ENCODE results near the gene GALNTL6. TPM values are rescaled to one million over a fixed set of nuclear protein-coding genes. Genes with fewer than 3 reads are reported as not detected.
"Not testable (repeated sequence)": the region's sequence is repeated elsewhere in the genome, so short reads cannot be mapped to it uniquely, and the experiment has no call there.

Gene GALNTL6
- total and polyA plus RNA-seq, 2 experiments from 2014 or later, result 0.38 to 0.40 TPM

DNA sequence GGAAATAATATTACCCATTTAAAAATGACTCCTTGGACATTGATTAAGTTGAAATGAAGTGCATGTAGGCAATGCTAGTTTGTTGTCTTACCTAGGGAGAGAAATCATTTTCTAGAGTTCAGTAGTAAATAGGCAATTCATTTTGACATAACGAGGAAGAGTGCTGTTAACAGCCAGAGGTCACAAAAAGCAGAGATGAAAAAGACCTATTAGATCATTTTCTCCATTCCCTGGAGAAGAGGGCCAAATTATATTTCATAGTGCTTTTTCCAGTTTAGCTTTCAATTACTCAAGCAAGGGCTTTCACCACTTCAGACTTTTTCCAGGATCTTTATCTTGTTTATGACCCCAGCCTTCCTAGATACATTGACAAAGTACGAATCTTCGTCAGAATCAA, 981.1 kb downstream of the GALNTL6 start:
- no peaks in the 10 kb centered on the region for H3K36me3 ChIP-seq (ENCODE audit: insufficient read depth)
- H3K9me3 Mint-ChIP-seq, result no peaks in the 10 kb centered on the region
- H3K27me3 Mint-ChIP-seq (ENCODE audit: insufficient read depth, low read depth, poor library complexity), result no peaks in the 10 kb centered on the region
- DNase-seq (ENCODE audit: low spot score) (no peak), ATAC-seq (no peak)
- TF ChIP-seq EZH2 (IDR thresholded peaks at IDR 0.05; ENCODE audit: low read depth, unreplicated experiment) (no peak), EZH2phosphoT487 (IDR thresholded peaks at IDR 0.05; ENCODE audit: unreplicated experiment) (no peak), ZNF331 (CRISPR knock-in tag; IDR thresholded peaks at IDR 0.05; ENCODE audit: low read depth) (no peak), STAT1 (IDR thresholded peaks at IDR 0.05; ENCODE audit: unreplicated experiment) (no peak), NANOG (IDR thresholded peaks at IDR 0.05; ENCODE audit: borderline replicate concordance) (no peak), POLR2AphosphoS5 (IDR thresholded peaks at IDR 0.05; ENCODE audit: low read depth) (no peak), JUNB (IDR thresholded peaks at IDR 0.05; ENCODE audit: unreplicated experiment) (no peak)
- TF ChIP-seq, protein P1, sequence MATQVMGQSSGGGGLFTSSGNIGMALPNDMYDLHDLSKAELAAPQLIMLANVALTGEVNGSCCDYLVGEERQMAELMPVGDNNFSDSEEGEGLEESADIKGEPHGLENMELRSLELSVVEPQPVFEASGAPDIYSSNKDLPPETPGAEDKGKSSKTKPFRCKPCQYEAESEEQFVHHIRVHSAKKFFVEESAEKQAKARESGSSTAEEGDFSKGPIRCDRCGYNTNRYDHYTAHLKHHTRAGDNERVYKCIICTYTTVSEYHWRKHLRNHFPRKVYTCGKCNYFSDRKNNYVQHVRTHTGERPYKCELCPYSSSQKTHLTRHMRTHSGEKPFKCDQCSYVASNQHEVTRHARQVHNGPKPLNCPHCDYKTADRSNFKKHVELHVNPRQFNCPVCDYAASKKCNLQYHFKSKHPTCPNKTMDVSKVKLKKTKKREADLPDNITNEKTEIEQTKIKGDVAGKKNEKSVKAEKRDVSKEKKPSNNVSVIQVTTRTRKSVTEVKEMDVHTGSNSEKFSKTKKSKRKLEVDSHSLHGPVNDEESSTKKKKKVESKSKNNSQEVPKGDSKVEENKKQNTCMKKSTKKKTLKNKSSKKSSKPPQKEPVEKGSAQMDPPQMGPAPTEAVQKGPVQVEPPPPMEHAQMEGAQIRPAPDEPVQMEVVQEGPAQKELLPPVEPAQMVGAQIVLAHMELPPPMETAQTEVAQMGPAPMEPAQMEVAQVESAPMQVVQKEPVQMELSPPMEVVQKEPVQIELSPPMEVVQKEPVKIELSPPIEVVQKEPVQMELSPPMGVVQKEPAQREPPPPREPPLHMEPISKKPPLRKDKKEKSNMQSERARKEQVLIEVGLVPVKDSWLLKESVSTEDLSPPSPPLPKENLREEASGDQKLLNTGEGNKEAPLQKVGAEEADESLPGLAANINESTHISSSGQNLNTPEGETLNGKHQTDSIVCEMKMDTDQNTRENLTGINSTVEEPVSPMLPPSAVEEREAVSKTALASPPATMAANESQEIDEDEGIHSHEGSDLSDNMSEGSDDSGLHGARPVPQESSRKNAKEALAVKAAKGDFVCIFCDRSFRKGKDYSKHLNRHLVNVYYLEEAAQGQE (IDR thresholded peaks at IDR 0.05; ENCODE audit: unreplicated experiment), result no peak
- TF ChIP-seq, protein P2, sequence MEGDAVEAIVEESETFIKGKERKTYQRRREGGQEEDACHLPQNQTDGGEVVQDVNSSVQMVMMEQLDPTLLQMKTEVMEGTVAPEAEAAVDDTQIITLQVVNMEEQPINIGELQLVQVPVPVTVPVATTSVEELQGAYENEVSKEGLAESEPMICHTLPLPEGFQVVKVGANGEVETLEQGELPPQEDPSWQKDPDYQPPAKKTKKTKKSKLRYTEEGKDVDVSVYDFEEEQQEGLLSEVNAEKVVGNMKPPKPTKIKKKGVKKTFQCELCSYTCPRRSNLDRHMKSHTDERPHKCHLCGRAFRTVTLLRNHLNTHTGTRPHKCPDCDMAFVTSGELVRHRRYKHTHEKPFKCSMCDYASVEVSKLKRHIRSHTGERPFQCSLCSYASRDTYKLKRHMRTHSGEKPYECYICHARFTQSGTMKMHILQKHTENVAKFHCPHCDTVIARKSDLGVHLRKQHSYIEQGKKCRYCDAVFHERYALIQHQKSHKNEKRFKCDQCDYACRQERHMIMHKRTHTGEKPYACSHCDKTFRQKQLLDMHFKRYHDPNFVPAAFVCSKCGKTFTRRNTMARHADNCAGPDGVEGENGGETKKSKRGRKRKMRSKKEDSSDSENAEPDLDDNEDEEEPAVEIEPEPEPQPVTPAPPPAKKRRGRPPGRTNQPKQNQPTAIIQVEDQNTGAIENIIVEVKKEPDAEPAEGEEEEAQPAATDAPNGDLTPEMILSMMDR (conservative IDR thresholded peaks at IDR 0.05; ENCODE audit: low read depth in 2 of 2), result no peak
- TF ChIP-seq, protein P3, sequence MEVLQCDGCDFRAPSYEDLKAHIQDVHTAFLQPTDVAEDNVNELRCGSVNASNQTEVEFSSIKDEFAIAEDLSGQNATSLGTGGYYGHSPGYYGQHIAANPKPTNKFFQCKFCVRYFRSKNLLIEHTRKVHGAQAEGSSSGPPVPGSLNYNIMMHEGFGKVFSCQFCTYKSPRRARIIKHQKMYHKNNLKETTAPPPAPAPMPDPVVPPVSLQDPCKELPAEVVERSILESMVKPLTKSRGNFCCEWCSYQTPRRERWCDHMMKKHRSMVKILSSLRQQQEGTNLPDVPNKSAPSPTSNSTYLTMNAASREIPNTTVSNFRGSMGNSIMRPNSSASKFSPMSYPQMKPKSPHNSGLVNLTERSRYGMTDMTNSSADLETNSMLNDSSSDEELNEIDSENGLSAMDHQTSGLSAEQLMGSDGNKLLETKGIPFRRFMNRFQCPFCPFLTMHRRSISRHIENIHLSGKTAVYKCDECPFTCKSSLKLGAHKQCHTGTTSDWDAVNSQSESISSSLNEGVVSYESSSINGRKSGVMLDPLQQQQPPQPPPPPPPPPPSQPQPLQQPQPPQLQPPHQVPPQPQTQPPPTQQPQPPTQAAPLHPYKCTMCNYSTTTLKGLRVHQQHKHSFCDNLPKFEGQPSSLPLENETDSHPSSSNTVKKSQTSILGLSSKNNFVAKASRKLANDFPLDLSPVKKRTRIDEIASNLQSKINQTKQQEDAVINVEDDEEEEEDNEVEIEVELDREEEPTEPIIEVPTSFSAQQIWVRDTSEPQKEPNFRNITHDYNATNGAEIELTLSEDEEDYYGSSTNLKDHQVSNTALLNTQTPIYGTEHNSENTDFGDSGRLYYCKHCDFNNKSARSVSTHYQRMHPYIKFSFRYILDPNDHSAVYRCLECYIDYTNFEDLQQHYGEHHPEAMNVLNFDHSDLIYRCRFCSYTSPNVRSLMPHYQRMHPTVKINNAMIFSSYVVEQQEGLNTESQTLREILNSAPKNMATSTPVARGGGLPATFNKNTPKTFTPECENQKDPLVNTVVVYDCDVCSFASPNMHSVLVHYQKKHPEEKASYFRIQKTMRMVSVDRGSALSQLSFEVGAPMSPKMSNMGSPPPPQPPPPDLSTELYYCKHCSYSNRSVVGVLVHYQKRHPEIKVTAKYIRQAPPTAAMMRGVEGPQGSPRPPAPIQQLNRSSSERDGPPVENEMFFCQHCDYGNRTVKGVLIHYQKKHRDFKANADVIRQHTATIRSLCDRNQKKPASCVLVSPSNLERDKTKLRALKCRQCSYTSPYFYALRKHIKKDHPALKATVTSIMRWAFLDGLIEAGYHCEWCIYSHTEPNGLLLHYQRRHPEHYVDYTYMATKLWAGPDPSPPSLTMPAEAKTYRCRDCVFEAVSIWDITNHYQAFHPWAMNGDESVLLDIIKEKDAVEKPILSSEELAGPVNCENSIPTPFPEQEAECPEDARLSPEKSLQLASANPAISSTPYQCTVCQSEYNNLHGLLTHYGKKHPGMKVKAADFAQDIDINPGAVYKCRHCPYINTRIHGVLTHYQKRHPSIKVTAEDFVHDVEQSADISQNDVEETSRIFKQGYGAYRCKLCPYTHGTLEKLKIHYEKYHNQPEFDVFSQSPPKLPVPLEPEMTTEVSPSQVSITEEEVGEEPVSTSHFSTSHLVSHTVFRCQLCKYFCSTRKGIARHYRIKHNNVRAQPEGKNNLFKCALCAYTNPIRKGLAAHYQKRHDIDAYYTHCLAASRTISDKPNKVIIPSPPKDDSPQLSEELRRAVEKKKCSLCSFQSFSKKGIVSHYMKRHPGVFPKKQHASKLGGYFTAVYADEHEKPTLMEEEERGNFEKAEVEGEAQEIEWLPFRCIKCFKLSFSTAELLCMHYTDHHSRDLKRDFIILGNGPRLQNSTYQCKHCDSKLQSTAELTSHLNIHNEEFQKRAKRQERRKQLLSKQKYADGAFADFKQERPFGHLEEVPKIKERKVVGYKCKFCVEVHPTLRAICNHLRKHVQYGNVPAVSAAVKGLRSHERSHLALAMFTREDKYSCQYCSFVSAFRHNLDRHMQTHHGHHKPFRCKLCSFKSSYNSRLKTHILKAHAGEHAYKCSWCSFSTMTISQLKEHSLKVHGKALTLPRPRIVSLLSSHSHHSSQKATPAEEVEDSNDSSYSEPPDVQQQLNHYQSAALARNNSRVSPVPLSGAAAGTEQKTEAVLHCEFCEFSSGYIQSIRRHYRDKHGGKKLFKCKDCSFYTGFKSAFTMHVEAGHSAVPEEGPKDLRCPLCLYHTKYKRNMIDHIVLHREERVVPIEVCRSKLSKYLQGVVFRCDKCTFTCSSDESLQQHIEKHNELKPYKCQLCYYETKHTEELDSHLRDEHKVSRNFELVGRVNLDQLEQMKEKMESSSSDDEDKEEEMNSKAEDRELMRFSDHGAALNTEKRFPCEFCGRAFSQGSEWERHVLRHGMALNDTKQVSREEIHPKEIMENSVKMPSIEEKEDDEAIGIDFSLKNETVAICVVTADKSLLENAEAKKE (CRISPR knock-in tag; IDR thresholded peaks at IDR 0.05), result no peak
- TF ChIP-seq, protein P4, sequence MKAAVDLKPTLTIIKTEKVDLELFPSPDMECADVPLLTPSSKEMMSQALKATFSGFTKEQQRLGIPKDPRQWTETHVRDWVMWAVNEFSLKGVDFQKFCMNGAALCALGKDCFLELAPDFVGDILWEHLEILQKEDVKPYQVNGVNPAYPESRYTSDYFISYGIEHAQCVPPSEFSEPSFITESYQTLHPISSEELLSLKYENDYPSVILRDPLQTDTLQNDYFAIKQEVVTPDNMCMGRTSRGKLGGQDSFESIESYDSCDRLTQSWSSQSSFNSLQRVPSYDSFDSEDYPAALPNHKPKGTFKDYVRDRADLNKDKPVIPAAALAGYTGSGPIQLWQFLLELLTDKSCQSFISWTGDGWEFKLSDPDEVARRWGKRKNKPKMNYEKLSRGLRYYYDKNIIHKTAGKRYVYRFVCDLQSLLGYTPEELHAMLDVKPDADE (IDR thresholded peaks at IDR 0.05), result no peak
- no peaks in the 10 kb centered on the region for H3F3A ChIP-seq (replicated peaks; ENCODE audit: low read depth)
- H3K4me1 Mint-ChIP-seq, result peaks cover 7% of the 10 kb centered on the region; the same call in 2 of the 3 replicates
- no peaks in the 10 kb centered on the region for H3K9me2 ChIP-seq (ENCODE audit: insufficient read depth)
- no peak overlapping the region for H3K4me3 Mint-ChIP-seq
- H3K4me1 ChIP-seq (ENCODE audit: insufficient read depth), result no peaks in the 10 kb centered on the region
- no peak overlapping the region for H2AFZ ChIP-seq
- H3K27me3 ChIP-seq (ENCODE audit: insufficient read depth), result no peaks in the 10 kb centered on the region
- H3K79me2 ChIP-seq (replicated peaks; ENCODE audit: insufficient read depth), result no peaks in the 10 kb centered on the region
- H4K20me1 ChIP-seq (replicated peaks; ENCODE audit: insufficient read depth), result no peaks in the 10 kb centered on the region
- peak overlapping the region; percentile 74 for H3K27ac Mint-ChIP-seq
- no peak overlapping the region for H3K27ac ChIP-seq (ENCODE audit: low read depth)
- no peak overlapping the region for H3K4me3 ChIP-seq
- H3K36me3 Mint-ChIP-seq (ENCODE audit: low read depth), result no peaks in the 10 kb centered on the region
- no peak overlapping the region for H3K4me2 ChIP-seq

DNA sequence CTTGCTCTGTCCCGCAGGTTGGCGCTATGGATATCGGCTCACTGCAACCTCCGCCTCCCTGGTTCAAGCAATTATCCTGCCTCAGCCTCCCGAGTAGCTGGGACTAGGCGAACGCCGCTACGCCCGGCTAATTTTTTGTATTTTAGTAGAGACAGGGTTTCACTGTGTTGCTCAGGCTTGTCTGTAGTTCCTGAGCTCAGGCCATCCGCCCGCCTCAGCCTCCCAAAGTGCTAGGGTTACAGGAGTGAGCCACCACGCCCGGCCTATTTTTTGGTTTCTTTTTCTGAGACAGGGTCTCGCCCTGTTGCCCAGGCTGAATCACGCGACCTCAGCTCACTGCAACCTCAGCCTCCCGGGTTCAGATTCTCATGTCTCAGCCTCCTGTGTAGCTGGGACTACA, 984.1 kb downstream of the GALNTL6 start:
- H2AFZ ChIP-seq, result peak overlapping the region; percentile 66; the same call in 1 of the 2 replicates
- not testable (repeated sequence) for H3K4me3 ChIP-seq; H3K27ac Mint-ChIP-seq; H3K27me3 Mint-ChIP-seq (ENCODE audit: insufficient read depth, low read depth, poor library complexity); H3K36me3 Mint-ChIP-seq (ENCODE audit: low read depth); H3K79me2 ChIP-seq (replicated peaks; ENCODE audit: insufficient read depth); H3K27me3 ChIP-seq (ENCODE audit: insufficient read depth); H3K9me2 ChIP-seq (ENCODE audit: insufficient read depth); H3F3A ChIP-seq (replicated peaks; ENCODE audit: low read depth); H3K4me3 Mint-ChIP-seq; H4K20me1 ChIP-seq (replicated peaks; ENCODE audit: insufficient read depth); H3K27ac ChIP-seq (ENCODE audit: low read depth); DNase-seq (ENCODE audit: low spot score); H3K4me1 Mint-ChIP-seq; H3K4me2 ChIP-seq; H3K4me1 ChIP-seq (ENCODE audit: insufficient read depth); ATAC-seq; H3K9me3 Mint-ChIP-seq; H3K36me3 ChIP-seq (ENCODE audit: insufficient read depth)
